ENCODE measurements around the gene FOXM1.

FOXM1 gene, protein sequence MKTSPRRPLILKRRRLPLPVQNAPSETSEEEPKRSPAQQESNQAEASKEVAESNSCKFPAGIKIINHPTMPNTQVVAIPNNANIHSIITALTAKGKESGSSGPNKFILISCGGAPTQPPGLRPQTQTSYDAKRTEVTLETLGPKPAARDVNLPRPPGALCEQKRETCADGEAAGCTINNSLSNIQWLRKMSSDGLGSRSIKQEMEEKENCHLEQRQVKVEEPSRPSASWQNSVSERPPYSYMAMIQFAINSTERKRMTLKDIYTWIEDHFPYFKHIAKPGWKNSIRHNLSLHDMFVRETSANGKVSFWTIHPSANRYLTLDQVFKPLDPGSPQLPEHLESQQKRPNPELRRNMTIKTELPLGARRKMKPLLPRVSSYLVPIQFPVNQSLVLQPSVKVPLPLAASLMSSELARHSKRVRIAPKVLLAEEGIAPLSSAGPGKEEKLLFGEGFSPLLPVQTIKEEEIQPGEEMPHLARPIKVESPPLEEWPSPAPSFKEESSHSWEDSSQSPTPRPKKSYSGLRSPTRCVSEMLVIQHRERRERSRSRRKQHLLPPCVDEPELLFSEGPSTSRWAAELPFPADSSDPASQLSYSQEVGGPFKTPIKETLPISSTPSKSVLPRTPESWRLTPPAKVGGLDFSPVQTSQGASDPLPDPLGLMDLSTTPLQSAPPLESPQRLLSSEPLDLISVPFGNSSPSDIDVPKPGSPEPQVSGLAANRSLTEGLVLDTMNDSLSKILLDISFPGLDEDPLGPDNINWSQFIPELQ

GRCh38 chr12:2877047-2877952 lies at the start of gene FOXM1, which contains the start of gene RHNO1:
TSS of gene FOXM1 (minus strand) at chr12:2877174. CDS start at chr12:2874478, 2,696 bp downstream.
TSS of gene RHNO1 (plus strand) at chr12:2877223. CDS start at chr12:2885367, 8,144 bp downstream.
- no peak for DNase-seq

GRCh38 chr12:2925322-2925995 lies 48.5 kb upstream of the FOXM1 start:
- DNase-seq: no peak

DNA sequence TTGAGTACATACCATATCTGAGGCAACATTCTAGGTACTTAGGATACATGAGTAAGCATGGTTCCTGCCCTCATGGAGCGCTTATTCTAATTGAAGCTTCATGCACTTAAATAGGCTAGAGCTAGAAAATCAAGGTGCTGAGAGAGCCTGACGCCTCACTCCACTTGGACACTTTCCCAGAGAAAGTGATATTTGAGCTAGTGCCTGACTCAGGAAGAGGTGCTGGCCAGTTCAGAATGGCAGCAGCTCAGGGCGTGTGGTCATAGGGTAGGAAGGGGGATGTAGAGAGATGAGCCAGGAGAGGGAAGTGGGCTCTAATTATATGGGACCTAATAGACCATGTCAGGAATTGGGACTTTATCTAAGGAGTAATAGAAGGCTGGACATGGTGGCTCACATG lies 47.0 kb upstream of the FOXM1 start:
- DNase-seq: no peak

- DNase-seq: no peak
These were observed 46.1 kb upstream of the FOXM1 start for GRCh38 chr12:2923057-2923456.

GRCh38 chr12:2922329-2922728 lies 45.4 kb upstream of the FOXM1 start:
- no peak for DNase-seq

- DNase-seq: no peak
These were observed 42.3 kb upstream of the FOXM1 start for GRCh38 chr12:2919249-2919648.

DNA sequence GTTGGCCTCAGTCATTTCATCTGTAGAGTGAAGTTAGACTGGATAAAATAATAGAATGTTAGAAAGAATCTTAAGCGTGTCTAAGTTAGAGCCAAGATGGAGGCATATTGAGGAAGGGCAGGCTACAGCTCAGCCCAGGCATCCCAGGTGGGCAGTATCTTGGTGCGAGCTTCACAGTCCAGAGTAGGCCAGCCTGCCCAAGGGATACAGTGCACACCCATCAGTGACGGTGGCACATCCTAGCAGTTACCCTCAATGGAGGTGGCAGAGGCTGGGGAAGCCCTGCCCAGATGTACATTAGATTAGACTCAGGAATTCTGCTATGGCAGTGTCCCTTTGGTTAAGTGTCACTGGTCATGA lies 35.2 kb upstream of the FOXM1 start:
- DNase-seq: no peak

DNA sequence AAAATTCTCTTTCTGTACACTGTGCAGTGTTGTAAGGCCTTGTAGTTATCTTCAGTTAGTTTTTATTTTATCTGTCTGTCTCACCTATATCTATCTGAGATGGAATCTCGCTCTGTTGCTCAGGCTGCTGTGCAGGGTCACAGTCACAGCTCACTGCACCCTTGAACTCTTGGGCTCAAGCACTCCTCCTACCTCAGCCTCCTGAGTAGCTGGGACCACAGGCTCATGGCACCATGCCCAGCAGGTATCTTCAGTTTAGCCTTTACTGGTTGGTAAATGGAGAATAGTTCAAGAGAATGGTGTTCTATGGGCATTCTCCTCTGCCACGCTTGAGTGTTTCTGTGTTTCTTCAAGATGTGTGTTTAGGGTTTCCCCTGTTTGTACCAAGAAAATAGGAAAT lies 27.3 kb upstream of the FOXM1 start:
- DNase-seq: no peak

- DNase-seq: no peak
These were observed 25.4 kb upstream of the FOXM1 start for GRCh38 chr12:2902272-2902880.

DNA sequence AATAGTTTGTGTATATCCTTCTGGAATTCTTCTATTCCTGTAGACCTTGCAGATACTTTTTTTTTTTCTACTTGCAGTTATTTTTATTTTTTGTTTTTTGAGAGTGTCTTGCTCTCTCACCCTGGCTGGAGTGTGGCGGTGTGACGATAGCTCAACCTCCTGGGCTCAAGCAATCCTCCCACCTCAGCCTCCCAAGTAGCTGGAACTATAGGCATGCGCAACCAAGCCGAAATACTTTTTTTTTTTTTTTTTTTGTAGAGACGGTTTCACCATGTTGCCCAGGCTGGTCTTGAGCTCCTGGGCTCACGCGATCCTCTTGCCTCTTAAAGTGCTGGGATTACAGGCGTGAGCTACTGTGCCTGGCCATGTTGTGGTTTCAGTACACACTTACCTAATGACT lies 23.7 kb upstream of the FOXM1 start:
- DNase-seq: no peak

DNA sequence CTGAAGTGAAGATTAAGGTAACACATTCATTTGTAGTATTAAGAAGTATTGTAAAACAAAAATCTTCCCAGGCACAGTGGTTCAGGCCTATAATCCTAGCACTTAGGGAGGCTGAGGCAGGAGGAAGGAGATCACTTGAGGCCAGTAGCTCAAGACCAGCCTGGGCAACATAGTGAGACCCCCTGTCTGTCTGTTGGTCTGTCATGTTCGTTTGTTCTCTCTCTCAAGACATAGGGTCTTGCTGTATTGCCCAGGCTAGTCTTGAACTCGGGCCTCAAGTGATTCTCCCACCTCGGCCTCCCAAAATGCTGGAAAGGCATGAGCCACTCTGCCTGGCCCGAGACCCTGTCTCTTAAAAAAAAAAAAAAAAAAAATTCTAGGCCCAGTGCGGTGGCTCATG lies 20.4 kb upstream of the FOXM1 start:
- DNase-seq: no peak

- DNase-seq: no peak
These were observed 18.5 kb upstream of the FOXM1 start for GRCh38 chr12:2895511-2895910.

GRCh38 chr12:2895051-2895451 lies 18.1 kb upstream of the FOXM1 start:
- no peak for DNase-seq

- DNase-seq: no peak
These were observed 16.0 kb upstream of the FOXM1 start for GRCh38 chr12:2893007-2893406.

- no peak for DNase-seq
These were observed 15.3 kb upstream of the FOXM1 start for GRCh38 chr12:2892246-2892645.

GRCh38 chr12:2891240-2892053 lies 14.5 kb upstream of the FOXM1 start:
- DNase-seq: no peak

- peak; percentile 78 for DNase-seq
These were observed 13.6 kb upstream of the FOXM1 start, which contains the start of gene TULP3 for GRCh38 chr12:2890388-2891239. TSS of gene TULP3 (plus strand) at chr12:2890891. CDS start at chr12:2890948, 57 bp downstream.

GRCh38 chr12:2890001-2890387 lies 13.0 kb upstream of the FOXM1 start:
- no peak for DNase-seq

- DNase-seq: no peak
These were observed 9.9 kb upstream of the FOXM1 start for GRCh38 chr12:2886768-2887450.

DNA sequence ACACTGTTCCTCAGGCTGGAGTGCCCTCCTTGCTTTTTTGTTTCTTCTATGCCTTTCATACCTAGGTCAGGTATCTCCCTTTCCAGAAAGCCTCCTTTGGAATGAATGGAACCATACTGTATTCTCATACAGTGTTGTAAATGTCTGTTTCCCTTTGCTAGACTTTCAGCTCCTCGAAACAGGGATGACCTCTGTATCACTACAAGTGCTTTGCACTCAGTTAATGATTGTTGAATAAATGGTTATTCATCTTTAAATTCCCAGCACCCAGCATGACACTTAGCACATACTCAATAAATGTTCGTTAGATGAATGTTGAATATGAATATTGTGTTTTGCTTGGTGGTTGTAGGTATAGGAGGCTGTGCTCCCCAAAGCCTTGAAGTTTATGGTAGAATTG lies 7.8 kb upstream of the FOXM1 start:
- no peak for DNase-seq

Data from SIG-M5 (cell line).